VCaP (cell line): ENCODE results near the gene P3H3.

Experiments used
- H3K27ac ChIP-seq: fragments of 450-650 bp; 2 replicates; pipeline ENCODE4 v1.5.1; 2017
- TF ChIP-seq, protein P1 (sequence below): fragments of 450-650 bp; conservative IDR thresholded peaks from 2 replicates; pipeline ENCODE4 v1.5.1; 2017; ENCODE audit warnings: mild to moderate bottlenecking, moderate library complexity

The P3H3 gene

DNA sequence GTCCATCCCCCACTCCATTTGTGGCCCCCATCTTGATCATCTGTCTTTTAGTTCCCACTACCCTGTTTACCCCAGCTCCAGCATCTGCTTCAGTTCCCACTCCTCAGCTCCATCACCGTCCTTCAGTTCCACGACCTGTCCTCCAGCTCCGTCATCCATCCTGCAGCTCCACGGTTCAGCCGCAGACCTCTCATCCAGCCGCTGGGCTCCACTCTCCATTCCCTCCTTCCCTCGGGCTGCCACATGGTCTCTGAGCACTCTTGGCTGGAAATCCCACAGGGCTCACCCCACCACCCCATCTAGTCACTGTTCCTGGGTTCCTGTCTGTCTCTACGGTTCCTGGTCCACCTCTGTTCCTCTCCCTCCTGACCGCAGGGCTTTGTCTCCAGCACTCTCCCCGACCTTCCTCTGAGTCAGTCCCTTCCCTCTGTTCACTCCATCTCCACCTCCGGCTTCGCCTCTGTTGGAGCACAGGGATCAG is 3.3 kb upstream of the P3H3 start:
- H3K27ac ChIP-seq: no peak overlapping the region
- TF ChIP-seq, protein P1, sequence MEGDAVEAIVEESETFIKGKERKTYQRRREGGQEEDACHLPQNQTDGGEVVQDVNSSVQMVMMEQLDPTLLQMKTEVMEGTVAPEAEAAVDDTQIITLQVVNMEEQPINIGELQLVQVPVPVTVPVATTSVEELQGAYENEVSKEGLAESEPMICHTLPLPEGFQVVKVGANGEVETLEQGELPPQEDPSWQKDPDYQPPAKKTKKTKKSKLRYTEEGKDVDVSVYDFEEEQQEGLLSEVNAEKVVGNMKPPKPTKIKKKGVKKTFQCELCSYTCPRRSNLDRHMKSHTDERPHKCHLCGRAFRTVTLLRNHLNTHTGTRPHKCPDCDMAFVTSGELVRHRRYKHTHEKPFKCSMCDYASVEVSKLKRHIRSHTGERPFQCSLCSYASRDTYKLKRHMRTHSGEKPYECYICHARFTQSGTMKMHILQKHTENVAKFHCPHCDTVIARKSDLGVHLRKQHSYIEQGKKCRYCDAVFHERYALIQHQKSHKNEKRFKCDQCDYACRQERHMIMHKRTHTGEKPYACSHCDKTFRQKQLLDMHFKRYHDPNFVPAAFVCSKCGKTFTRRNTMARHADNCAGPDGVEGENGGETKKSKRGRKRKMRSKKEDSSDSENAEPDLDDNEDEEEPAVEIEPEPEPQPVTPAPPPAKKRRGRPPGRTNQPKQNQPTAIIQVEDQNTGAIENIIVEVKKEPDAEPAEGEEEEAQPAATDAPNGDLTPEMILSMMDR: no peak

- TF ChIP-seq, protein P1: peak; percentile 96
- H3K27ac ChIP-seq: no peak overlapping the region
These were observed 2.6 kb upstream of the P3H3 start for GRCh38 chr12:6825398-6826124.

GRCh38 chr12:6826125-6826733 is 2.0 kb upstream of the P3H3 start:
- H3K27ac ChIP-seq: no peak overlapping the region; the same call in 1 of the 2 replicates
- TF ChIP-seq, protein P1: no peak

DNA sequence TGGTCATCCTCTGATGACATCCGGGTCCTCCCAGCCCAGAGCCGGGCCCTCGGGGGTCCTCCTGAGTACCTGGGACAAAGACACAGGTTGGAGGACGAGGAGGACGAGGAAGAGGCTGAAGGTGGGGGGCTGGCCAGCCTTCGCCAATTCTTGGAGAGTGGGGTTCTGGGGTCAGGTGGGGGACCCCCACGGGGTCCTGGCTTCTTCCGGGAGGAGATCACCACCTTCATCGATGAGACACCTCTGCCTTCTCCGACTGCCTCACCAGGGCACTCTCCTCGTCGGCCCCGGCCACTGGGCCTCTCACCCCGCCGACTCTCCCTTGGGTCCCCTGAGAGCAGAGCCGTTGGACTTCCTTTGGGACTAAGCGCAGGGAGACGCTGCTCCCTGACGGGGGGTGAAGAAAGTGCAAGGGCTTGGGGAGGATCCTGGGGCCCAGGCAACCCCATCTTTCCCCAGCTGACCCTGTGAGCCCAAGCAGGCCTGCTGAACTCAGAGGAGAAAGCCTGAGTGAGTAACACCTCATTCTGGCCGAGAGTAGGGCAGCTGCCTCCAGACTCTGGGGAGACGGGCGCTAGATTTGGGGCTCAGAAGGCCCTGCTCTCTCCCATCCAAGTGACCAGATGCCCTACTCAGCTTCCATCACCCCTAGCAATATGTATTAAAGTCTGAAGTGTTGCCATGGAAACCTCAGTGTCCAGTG is 1.3 kb upstream of the P3H3 start:
- H3K27ac ChIP-seq: peak overlapping the region; percentile 70
- TF ChIP-seq, protein P1: no peak

GRCh38 chr12:6827437-6827911 is 733 bp upstream of the P3H3 start:
- peak overlapping the region; percentile 70 for H3K27ac ChIP-seq
- TF ChIP-seq, protein P1: no peak

DNA sequence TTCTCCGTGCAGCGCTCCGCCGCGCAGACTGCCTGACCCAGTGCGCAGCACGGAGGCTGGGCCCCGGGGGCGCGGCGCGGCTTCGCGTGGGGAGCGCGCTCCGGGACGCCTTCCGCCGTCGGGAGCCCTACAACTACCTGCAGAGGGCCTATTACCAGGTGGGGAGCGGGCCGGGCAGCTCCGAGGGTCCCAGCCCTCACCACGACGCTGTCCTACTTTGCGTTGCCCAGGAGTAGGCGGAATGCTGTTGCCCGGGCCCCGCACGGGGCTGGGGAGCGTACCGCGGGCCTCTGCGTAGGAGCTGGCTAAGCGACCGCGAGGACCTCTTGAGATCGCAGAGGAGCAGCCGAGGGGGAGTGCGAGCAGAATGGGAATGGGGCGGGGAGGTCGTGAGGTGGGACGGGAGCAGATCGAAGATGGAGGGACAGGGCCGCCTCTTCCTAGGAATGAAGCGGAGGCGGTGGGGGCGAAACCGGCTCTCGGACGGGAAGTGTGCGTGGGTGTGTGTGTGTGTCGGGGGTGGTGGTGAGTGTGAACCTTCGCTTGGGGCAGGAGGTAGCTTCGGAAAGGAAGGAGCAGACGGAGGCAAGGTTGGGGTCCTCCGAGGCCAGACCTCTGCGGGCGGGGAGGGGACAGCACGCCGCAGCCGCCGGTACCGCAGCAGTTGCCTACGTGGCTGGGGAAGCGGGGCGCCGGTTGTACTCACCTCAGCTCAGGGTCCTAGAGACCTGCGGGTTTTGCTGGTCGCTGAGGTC is 751 bp downstream of the P3H3 start:
- TF ChIP-seq, protein P1: peak; percentile 22
- H3K27ac ChIP-seq: peak overlapping the region; percentile 74; the same call in 1 of the 2 replicates
